ENCODE measurements around the gene RBM42.

RBM42 gene

GRCh38 chr19:35609851-35610353, 18.9 kb upstream of the RBM42 start:
- CTCF ChIA-PET: no interaction called here
- no peak for TF ChIP-seq CTCF (conservative IDR thresholded peaks at IDR 0.05; ENCODE audit: low read depth)
- no peak for DNase-seq (ENCODE audit: low spot score)
- POLR2A ChIA-PET (ENCODE audit: low non-redundant PET): no interaction called here
- H3K27ac ChIP-seq: no peak overlapping the region

GRCh38 chr19:35612224-35612558, 16.6 kb upstream of the RBM42 start:
- CTCF ChIA-PET: no interaction called here
- POLR2A ChIA-PET (ENCODE audit: low non-redundant PET): no interaction called here
- no peak for DNase-seq (ENCODE audit: low spot score)
- peak overlapping the region; percentile 65 for H3K27ac ChIP-seq
- no peak for TF ChIP-seq CTCF (conservative IDR thresholded peaks at IDR 0.05; ENCODE audit: low read depth)

- ChIA-PET POLR2A (ENCODE audit: low non-redundant PET) (interaction anchor here (0.6 to 0.8 kb wide), 2 partner anchors 43 to 69 kb away, joined by 3 to 5 read pairs; no protein-coding TSS in a partner anchor), CTCF (no interaction called here)
- peak; percentile 94 for DNase-seq (ENCODE audit: low spot score)
- no peak for TF ChIP-seq CTCF (conservative IDR thresholded peaks at IDR 0.05; ENCODE audit: low read depth)
- peak within 1 kb of the TSS; percentile 65 for H3K27ac ChIP-seq
Measured at GRCh38 chr19:35612559-35613321, 16.1 kb upstream of the RBM42 start, which contains the start of gene HAUS5. TSS of gene HAUS5 (plus strand) at chr19:35612735. CDS start at chr19:35612795, 60 bp downstream.

GRCh38 chr19:35613574-35613973, 15.3 kb upstream of the RBM42 start:
- DNase-seq (ENCODE audit: low spot score): no peak
- POLR2A ChIA-PET (ENCODE audit: low non-redundant PET): interaction anchor here (0.8 kb wide), 1 partner anchor 70 kb away, joined by 3 read pairs; no protein-coding TSS in a partner anchor
- no peak overlapping the region for H3K27ac ChIP-seq
- TF ChIP-seq CTCF (conservative IDR thresholded peaks at IDR 0.05; ENCODE audit: low read depth): no peak
- CTCF ChIA-PET: no interaction called here

- no peak for TF ChIP-seq CTCF (conservative IDR thresholded peaks at IDR 0.05; ENCODE audit: low read depth)
- DNase-seq (ENCODE audit: low spot score): no peak
- CTCF ChIA-PET: no interaction called here
- POLR2A ChIA-PET (ENCODE audit: low non-redundant PET): no interaction called here
- H3K27ac ChIP-seq: no peak overlapping the region
Measured at GRCh38 chr19:35615036-35615435, 13.8 kb upstream of the RBM42 start.

- CTCF ChIA-PET: interaction anchor here (1.0 kb wide), 1 partner anchor 102 kb away, joined by 3 read pairs; no protein-coding TSS in a partner anchor
- no peak for DNase-seq (ENCODE audit: low spot score)
Measured at GRCh38 chr19:35618857-35619256, 10.0 kb upstream of the RBM42 start.

More at GRCh38 chr19:35618857-35619256, 10.0 kb upstream of the RBM42 start:
- H3K27ac ChIP-seq: no peak overlapping the region
- POLR2A ChIA-PET (ENCODE audit: low non-redundant PET): no interaction called here
- no peak for TF ChIP-seq CTCF (conservative IDR thresholded peaks at IDR 0.05; ENCODE audit: low read depth)

All from RWPE1 (cell line).